ENCODE data around the gene NRAP. TPM values are rescaled to one million over a fixed set of nuclear protein-coding genes. Genes with fewer than 3 reads are reported as not detected.
"Not testable (repeated sequence)": the region's sequence is repeated elsewhere in the genome, so short reads cannot be mapped to it uniquely, and the experiment has no call there.

NRAP gene
- polyA plus RNA-seq, 1 donor from 2014 or later: not detected

DNA sequence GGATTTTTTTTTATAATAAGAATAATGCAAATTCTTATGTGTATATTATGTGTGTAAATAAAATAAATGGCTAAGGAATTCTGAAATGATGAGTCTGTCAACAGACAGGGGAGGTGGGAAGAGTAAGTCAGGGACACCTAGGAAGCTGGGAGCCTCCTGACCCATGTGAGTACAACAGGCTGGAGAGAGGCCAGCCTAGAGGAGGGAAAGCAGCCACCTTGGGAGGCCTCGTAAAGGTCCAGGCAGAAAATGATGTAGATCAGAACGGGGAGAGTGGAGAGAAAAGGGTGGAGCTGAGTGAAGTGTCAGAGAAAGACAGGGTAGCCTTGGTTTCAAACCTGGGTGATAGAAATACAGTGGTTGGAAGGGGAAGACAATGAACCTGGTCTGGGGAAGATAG lies 6.9 kb downstream of the NRAP start:
- Histone ChIP-seq H3K9me2 (ENCODE audit: insufficient read depth, low read length) (no peaks in the 10 kb centered on the region), H3K79me2 (replicated peaks; ENCODE audit: insufficient read depth, low read length) (no peaks in the 10 kb centered on the region), H3K36me3 (ENCODE audit: insufficient read depth, low read length) (no peaks in the 10 kb centered on the region), H3K4me3 (ENCODE audit: low read length) (no peak overlapping the region), H4K20me1 (ENCODE audit: insufficient read depth) (no peaks in the 10 kb centered on the region), H3K9ac (ENCODE audit: low read length) (no peak overlapping the region), H3K4me2 (ENCODE audit: low read length) (no peak overlapping the region), H3K27me3 (ENCODE audit: insufficient read depth, low read depth, low read length) (no peaks in the 10 kb centered on the region), H3F3A (ENCODE audit: insufficient read depth, low read length, poor library complexity, severe bottlenecking) (no peaks in the 10 kb centered on the region), H3K27ac (ENCODE audit: low read length) (no peak overlapping the region), H3K9me3 (ENCODE audit: low read length) (no peaks in the 10 kb centered on the region), H2AFZ (ENCODE audit: low read depth, low read length) (no peak overlapping the region)
- TF ChIP-seq, protein P1, sequence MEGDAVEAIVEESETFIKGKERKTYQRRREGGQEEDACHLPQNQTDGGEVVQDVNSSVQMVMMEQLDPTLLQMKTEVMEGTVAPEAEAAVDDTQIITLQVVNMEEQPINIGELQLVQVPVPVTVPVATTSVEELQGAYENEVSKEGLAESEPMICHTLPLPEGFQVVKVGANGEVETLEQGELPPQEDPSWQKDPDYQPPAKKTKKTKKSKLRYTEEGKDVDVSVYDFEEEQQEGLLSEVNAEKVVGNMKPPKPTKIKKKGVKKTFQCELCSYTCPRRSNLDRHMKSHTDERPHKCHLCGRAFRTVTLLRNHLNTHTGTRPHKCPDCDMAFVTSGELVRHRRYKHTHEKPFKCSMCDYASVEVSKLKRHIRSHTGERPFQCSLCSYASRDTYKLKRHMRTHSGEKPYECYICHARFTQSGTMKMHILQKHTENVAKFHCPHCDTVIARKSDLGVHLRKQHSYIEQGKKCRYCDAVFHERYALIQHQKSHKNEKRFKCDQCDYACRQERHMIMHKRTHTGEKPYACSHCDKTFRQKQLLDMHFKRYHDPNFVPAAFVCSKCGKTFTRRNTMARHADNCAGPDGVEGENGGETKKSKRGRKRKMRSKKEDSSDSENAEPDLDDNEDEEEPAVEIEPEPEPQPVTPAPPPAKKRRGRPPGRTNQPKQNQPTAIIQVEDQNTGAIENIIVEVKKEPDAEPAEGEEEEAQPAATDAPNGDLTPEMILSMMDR (IDR thresholded peaks at IDR 0.05; ENCODE audit: poor library complexity, severe bottlenecking): no peak
- no peak for TF ChIP-seq SMC3 (conservative IDR thresholded peaks at IDR 0.05; ENCODE audit: poor library complexity)
- TF ChIP-seq MXI1 (conservative IDR thresholded peaks at IDR 0.05; ENCODE audit: poor library complexity, severe bottlenecking): no peak
- no peak for TF ChIP-seq TAF1 (IDR thresholded peaks at IDR 0.05; ENCODE audit: low read depth)
- no peak for TF ChIP-seq POLR2AphosphoS5 (IDR thresholded peaks at IDR 0.05)
- TF ChIP-seq EP300 (conservative IDR thresholded peaks at IDR 0.05; ENCODE audit: poor library complexity, severe bottlenecking): no peak
- no peak for TF ChIP-seq RAD21 (conservative IDR thresholded peaks at IDR 0.05)
- TF ChIP-seq, protein P2, sequence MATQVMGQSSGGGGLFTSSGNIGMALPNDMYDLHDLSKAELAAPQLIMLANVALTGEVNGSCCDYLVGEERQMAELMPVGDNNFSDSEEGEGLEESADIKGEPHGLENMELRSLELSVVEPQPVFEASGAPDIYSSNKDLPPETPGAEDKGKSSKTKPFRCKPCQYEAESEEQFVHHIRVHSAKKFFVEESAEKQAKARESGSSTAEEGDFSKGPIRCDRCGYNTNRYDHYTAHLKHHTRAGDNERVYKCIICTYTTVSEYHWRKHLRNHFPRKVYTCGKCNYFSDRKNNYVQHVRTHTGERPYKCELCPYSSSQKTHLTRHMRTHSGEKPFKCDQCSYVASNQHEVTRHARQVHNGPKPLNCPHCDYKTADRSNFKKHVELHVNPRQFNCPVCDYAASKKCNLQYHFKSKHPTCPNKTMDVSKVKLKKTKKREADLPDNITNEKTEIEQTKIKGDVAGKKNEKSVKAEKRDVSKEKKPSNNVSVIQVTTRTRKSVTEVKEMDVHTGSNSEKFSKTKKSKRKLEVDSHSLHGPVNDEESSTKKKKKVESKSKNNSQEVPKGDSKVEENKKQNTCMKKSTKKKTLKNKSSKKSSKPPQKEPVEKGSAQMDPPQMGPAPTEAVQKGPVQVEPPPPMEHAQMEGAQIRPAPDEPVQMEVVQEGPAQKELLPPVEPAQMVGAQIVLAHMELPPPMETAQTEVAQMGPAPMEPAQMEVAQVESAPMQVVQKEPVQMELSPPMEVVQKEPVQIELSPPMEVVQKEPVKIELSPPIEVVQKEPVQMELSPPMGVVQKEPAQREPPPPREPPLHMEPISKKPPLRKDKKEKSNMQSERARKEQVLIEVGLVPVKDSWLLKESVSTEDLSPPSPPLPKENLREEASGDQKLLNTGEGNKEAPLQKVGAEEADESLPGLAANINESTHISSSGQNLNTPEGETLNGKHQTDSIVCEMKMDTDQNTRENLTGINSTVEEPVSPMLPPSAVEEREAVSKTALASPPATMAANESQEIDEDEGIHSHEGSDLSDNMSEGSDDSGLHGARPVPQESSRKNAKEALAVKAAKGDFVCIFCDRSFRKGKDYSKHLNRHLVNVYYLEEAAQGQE (IDR thresholded peaks at IDR 0.05; ENCODE audit: borderline replicate concordance): no peak
- TF ChIP-seq EZH2 (IDR thresholded peaks at IDR 0.05; ENCODE audit: borderline replicate concordance, insufficient read depth, low read length, poor library complexity, severe bottlenecking): no peak

DNA sequence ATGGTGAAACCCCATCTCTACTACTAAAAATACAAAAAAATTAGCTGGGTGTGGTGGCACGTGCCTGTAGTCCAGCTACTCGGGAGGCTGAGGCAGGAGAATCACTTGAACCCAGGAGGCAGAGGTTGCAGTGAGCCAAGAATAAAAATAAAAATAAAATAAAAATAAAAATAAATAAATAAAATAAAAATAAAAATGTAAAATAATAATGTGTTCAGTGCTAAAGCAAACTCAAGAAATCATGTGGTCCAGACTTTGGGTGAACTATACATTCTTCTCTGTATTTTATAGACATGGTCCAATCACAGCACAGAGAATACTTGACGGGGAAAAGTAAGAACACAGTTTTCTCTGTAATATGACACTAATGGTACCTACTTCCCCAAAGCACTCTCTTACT lies 11.4 kb downstream of the NRAP start:
- H3K9ac ChIP-seq (ENCODE audit: low read length); H4K20me1 ChIP-seq (ENCODE audit: insufficient read depth); H3F3A ChIP-seq (ENCODE audit: insufficient read depth, low read length, poor library complexity, severe bottlenecking); H3K4me3 ChIP-seq (ENCODE audit: low read length); H3K27ac ChIP-seq (ENCODE audit: low read length); H3K79me2 ChIP-seq (replicated peaks; ENCODE audit: insufficient read depth, low read length); H3K27me3 ChIP-seq (ENCODE audit: insufficient read depth, low read depth, low read length); H3K36me3 ChIP-seq (ENCODE audit: insufficient read depth, low read length); H3K9me3 ChIP-seq (ENCODE audit: low read length); H2AFZ ChIP-seq (ENCODE audit: low read depth, low read length); H3K4me2 ChIP-seq (ENCODE audit: low read length); H3K9me2 ChIP-seq (ENCODE audit: insufficient read depth, low read length): not testable (repeated sequence)

DNA sequence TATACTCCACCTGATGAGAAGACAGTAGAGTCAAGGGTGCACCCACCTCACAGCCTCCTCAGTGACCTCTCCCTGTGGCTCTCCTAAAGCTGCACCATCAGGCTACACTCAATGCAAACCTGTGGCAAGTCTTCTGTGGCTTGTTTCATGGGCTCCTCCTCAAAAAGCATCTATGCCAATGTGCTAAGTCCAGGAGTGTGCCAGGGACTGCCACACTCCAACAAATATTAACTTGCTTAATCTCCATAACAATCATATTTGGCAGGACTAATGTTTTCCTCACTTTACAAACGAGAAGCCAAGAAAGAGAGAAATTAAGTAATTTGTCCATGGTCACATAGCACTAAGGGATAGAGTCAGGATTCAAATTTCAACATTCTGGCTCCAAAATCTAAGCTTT lies 11.9 kb downstream of the NRAP start:
- TF ChIP-seq, protein P2 (IDR thresholded peaks at IDR 0.05; ENCODE audit: borderline replicate concordance): no peak
- no peak for TF ChIP-seq EP300 (conservative IDR thresholded peaks at IDR 0.05; ENCODE audit: poor library complexity, severe bottlenecking)
- Histone ChIP-seq H3K27ac (ENCODE audit: low read length) (no peak overlapping the region), H3K9ac (ENCODE audit: low read length) (no peak overlapping the region), H3K9me2 (ENCODE audit: insufficient read depth, low read length) (no peaks in the 10 kb centered on the region), H2AFZ (ENCODE audit: low read depth, low read length) (no peak overlapping the region), H3K36me3 (ENCODE audit: insufficient read depth, low read length) (no peaks in the 10 kb centered on the region), H3K27me3 (ENCODE audit: insufficient read depth, low read depth, low read length) (no peaks in the 10 kb centered on the region), H3K4me3 (ENCODE audit: low read length) (no peak overlapping the region), H3F3A (ENCODE audit: insufficient read depth, low read length, poor library complexity, severe bottlenecking) (no peaks in the 10 kb centered on the region), H4K20me1 (ENCODE audit: insufficient read depth) (no peaks in the 10 kb centered on the region), H3K9me3 (ENCODE audit: low read length) (no peaks in the 10 kb centered on the region), H3K4me2 (ENCODE audit: low read length) (no peak overlapping the region), H3K79me2 (replicated peaks; ENCODE audit: insufficient read depth, low read length) (no peaks in the 10 kb centered on the region)

All from neural cell (in vitro differentiated cells).